Skeletal muscle cell (primary cell): ENCODE data around the gene URAD.
"Not testable (repeated sequence)": the region's sequence is repeated elsewhere in the genome, so short reads cannot be mapped to it uniquely, and the experiment has no call there.

Experiments
- DNase-seq: peaks from one replicate; pipeline ENCODE4 v3.0.0-alpha.2; 2010; ENCODE audit warnings: low read depth
- H3K4me3 ChIP-seq: 2 replicates; pipeline ENCODE4 v1.5.1; 2011; ENCODE audit warnings: low read depth, mild to moderate bottlenecking, control low read depth, low read length, moderate library complexity

The URAD gene

GRCh38 chr13:27988520-27988919 is at the start of gene URAD:
TSS of gene URAD (minus strand) at chr13:27988693. CDS start at chr13:27988637, 56 bp downstream.
- H3K4me3 ChIP-seq = no peak within 1 kb of the TSS
- DNase-seq = no peak

GRCh38 chr13:28037399-28037798 is 48.9 kb upstream of the URAD start:
- DNase-seq = no peak
- no peak overlapping the region for H3K4me3 ChIP-seq

GRCh38 chr13:28035146-28035782 is 46.8 kb upstream of the URAD start:
- no peak for DNase-seq

GRCh38 chr13:28033894-28034655 is 45.6 kb upstream of the URAD start:
- DNase-seq = no peak
- no peak overlapping the region for H3K4me3 ChIP-seq

More at GRCh38 chr13:28035146-28035782, 46.8 kb upstream of the URAD start:
- no peak overlapping the region for H3K4me3 ChIP-seq

GRCh38 chr13:28032438-28032837 is 43.9 kb upstream of the URAD start:
- DNase-seq, H3K4me3 ChIP-seq: not testable (repeated sequence)

- no peak for DNase-seq
- H3K4me3 ChIP-seq = no peak overlapping the region
Observed at GRCh38 chr13:28031896-28032288, 43.4 kb upstream of the URAD start.

GRCh38 chr13:28031220-28031895 is 42.9 kb upstream of the URAD start:
- H3K4me3 ChIP-seq = no peak overlapping the region
- DNase-seq = no peak

GRCh38 chr13:28027607-28028364 is 39.3 kb upstream of the URAD start:
- H3K4me3 ChIP-seq = no peak overlapping the region
- DNase-seq = no peak

GRCh38 chr13:28027071-28027470 is 38.6 kb upstream of the URAD start:
- H3K4me3 ChIP-seq = no peak overlapping the region
- no peak for DNase-seq

GRCh38 chr13:28026508-28026907 is 38.0 kb upstream of the URAD start:
- no peak for DNase-seq
- H3K4me3 ChIP-seq = no peak overlapping the region

GRCh38 chr13:28022848-28023518 is 34.5 kb upstream of the URAD start:
- DNase-seq = no peak
- H3K4me3 ChIP-seq = no peak overlapping the region

- no peak for DNase-seq
- no peak overlapping the region for H3K4me3 ChIP-seq
Observed at GRCh38 chr13:28014301-28014700, 25.8 kb upstream of the URAD start.

- DNase-seq = no peak
- no peak overlapping the region for H3K4me3 ChIP-seq
Observed at GRCh38 chr13:28013482-28013881, 25.0 kb upstream of the URAD start.

- H3K4me3 ChIP-seq = no peak overlapping the region
- no peak for DNase-seq
Observed at GRCh38 chr13:28012896-28013295, 24.4 kb upstream of the URAD start.

- no peak for DNase-seq
- no peak overlapping the region for H3K4me3 ChIP-seq
Observed at GRCh38 chr13:28012383-28012782, 23.9 kb upstream of the URAD start.

- no peak for DNase-seq
- H3K4me3 ChIP-seq = no peak overlapping the region
Observed at GRCh38 chr13:28010046-28010445, 21.6 kb upstream of the URAD start.

- DNase-seq, H3K4me3 ChIP-seq: not testable (repeated sequence)
Observed at GRCh38 chr13:28005016-28005415, 16.5 kb upstream of the URAD start.

GRCh38 chr13:28002886-28003698 is 14.6 kb upstream of the URAD start:
- H3K4me3 ChIP-seq = no peak overlapping the region
- no peak for DNase-seq
